PC-3 (cell line): Measurements from ENCODE around the gene OVCA2.

Experiments used
- CTCF ChIP-seq: fragments of 300-600 bp; sonication (generic); conservative IDR thresholded peaks from 2 replicates; pipeline ENCODE4 v1.5.1; 2017; ENCODE audit warnings: antibody characterized with exemption, low read depth, mild to moderate bottlenecking, low read length
- EZH2 ChIP-seq: fragments of 300-600 bp; sonication (generic); IDR thresholded peaks from one replicate; pipeline ENCODE4 v1.6.1; 2017; ENCODE audit warnings: antibody characterized with exemption, mild to moderate bottlenecking, low read length; ENCODE audit not compliant: unreplicated experiment

GRCh38 chr17:2060385-2060658 is 18.5 kb downstream of the OVCA2 start:
- TF ChIP-seq CTCF (no peak), EZH2 (no peak)
